ENCODE data around the gene ETFA. TPM values are rescaled to one million over a fixed set of nuclear protein-coding genes. Genes with fewer than 3 reads are reported as not detected.

Gene ETFA
- total and polyA plus RNA-seq, 9 of the 15 experiments (the other 6 are each of a cell fraction or from before 2014, with no cell fraction given), result 130 to 543 (median 232) TPM

GRCh38 chr15:76337059-76337695, 25.9 kb upstream of the ETFA start (continued):
- TF ChIP-seq MBD1 (CRISPR knock-in tag; IDR thresholded peaks at IDR 0.05), result no peak
- TF ChIP-seq NR1H2 (CRISPR knock-in tag; IDR thresholded peaks at IDR 0.05), result no peak
- no peak for TF ChIP-seq ZSCAN29 (IDR thresholded peaks at IDR 0.05)
- TF ChIP-seq HNRNPK (IDR thresholded peaks at IDR 0.05; ENCODE audit: low read depth, low read length, poor library complexity, severe bottlenecking), result no peak
- 0 out of 2 replicates have a peak, but pooled peaks have one; percentile 16 for TF ChIP-seq TAL1 (IDR thresholded peaks at IDR 0.05)
- no peak for TF ChIP-seq GABPB1 (CRISPR knock-in tag; IDR thresholded peaks at IDR 0.05)
- peak; percentile 46; the same call in 1 of the 2 replicates for TF ChIP-seq PHF21A (IDR thresholded peaks at IDR 0.05; ENCODE audit: borderline replicate concordance, low read depth)
- no peak for TF ChIP-seq ZFP1 (CRISPR knock-in tag; IDR thresholded peaks at IDR 0.05)
- no peak for TF ChIP-seq IFI16 (CRISPR knock-in tag; IDR thresholded peaks at IDR 0.05)
- peak; percentile 83 for TF ChIP-seq ETV5 (CRISPR knock-in tag; IDR thresholded peaks at IDR 0.05; ENCODE audit: low read depth)
- no peak for TF ChIP-seq ESRRA (IDR thresholded peaks at IDR 0.05; ENCODE audit: borderline replicate concordance, low read depth)
- no peak for TF ChIP-seq RNF219 (CRISPR knock-in tag; IDR thresholded peaks at IDR 0.05)
- no peak for TF ChIP-seq ZNF695 (CRISPR knock-in tag; IDR thresholded peaks at IDR 0.05)
- TF ChIP-seq KAT7 (CRISPR knock-in tag; IDR thresholded peaks at IDR 0.05; ENCODE audit: borderline replicate concordance), result no peak
- TF ChIP-seq NKRF (IDR thresholded peaks at IDR 0.05; ENCODE audit: borderline replicate concordance), result 0 out of 2 replicates have a peak, but pooled peaks have one; percentile 45
- no peak for TF ChIP-seq YY1 (IDR thresholded peaks at IDR 0.05; ENCODE audit: borderline replicate concordance in 1 of 3, control insufficient read depth in 1 of 3, extremely low read depth in 1 of 3, insufficient read depth in 3 of 3, insufficient read length in 1 of 3, insufficient replicate concordance in 2 of 3, low read depth in 1 of 3, low read length in 2 of 3)
- no peak for TF ChIP-seq ZNF592 (IDR thresholded peaks at IDR 0.05)
